ENCODE measurements around the gene ZBTB32. TPM values are rescaled to one million over a fixed set of nuclear protein-coding genes. Genes with fewer than 3 reads are reported as not detected.
"Not testable (repeated sequence)": the region's sequence is repeated elsewhere in the genome, so short reads cannot be mapped to it uniquely, and the experiment has no call there.

Gene ZBTB32
- total RNA-seq, 1 donor from 2014 or later, result 234 TPM

GRCh38 chr19:35670686-35671085 lies 33.7 kb upstream of the ZBTB32 start:
- H3K4me3 Mint-ChIP-seq (ENCODE audit: low read depth), result no peak overlapping the region
- intact Hi-C loops (cut with micrococcal nuclease), result no loop called here
- H3K4me1 Mint-ChIP-seq (ENCODE audit: low read depth), result peaks cover 13% of the 10 kb centered on the region
- H3K9me3 Mint-ChIP-seq, result no peaks in the 10 kb centered on the region
- no peaks in the 10 kb centered on the region for H3K36me3 Mint-ChIP-seq (ENCODE audit: low read depth)
- no peak for DNase-seq (ENCODE audit: low spot score)
- H3K27me3 Mint-ChIP-seq (ENCODE audit: low read depth), result peaks cover 29% of the 10 kb centered on the region
- no peak overlapping the region for H3K27ac Mint-ChIP-seq

GRCh38 chr19:35671818-35672217 lies 32.5 kb upstream of the ZBTB32 start:
- no peak for DNase-seq (ENCODE audit: low spot score)
- no peaks in the 10 kb centered on the region for H3K36me3 Mint-ChIP-seq (ENCODE audit: low read depth)
- no peaks in the 10 kb centered on the region for H3K9me3 Mint-ChIP-seq
- peaks cover 13% of the 10 kb centered on the region for H3K4me1 Mint-ChIP-seq (ENCODE audit: low read depth)
- peaks cover 33% of the 10 kb centered on the region for H3K27me3 Mint-ChIP-seq (ENCODE audit: low read depth)
- intact Hi-C loops (cut with micrococcal nuclease), result loop anchor here (2.0 kb wide), 1 partner anchor 41 kb away; no protein-coding TSS in a partner anchor
- no peak overlapping the region for H3K4me3 Mint-ChIP-seq (ENCODE audit: low read depth)
- H3K27ac Mint-ChIP-seq, result no peak overlapping the region

GRCh38 chr19:35673121-35673804 lies 31.1 kb upstream of the ZBTB32 start:
- H3K9me3 Mint-ChIP-seq, result no peaks in the 10 kb centered on the region
- peak; percentile 43 for DNase-seq (ENCODE audit: low spot score)
- intact Hi-C loops (cut with micrococcal nuclease), result loop anchor here (2.0 kb wide), 1 partner anchor 40 kb away; no protein-coding TSS in a partner anchor
- no peaks in the 10 kb centered on the region for H3K36me3 Mint-ChIP-seq (ENCODE audit: low read depth)
- H3K4me1 Mint-ChIP-seq (ENCODE audit: low read depth), result peaks cover 13% of the 10 kb centered on the region
- H3K27ac Mint-ChIP-seq, result peak overlapping the region; percentile 63
- H3K4me3 Mint-ChIP-seq (ENCODE audit: low read depth), result peak overlapping the region; percentile 83
- H3K27me3 Mint-ChIP-seq (ENCODE audit: low read depth), result peaks cover 36% of the 10 kb centered on the region

- peaks cover 11% of the 10 kb centered on the region for H3K4me1 Mint-ChIP-seq (ENCODE audit: low read depth)
- no peak overlapping the region for H3K27ac Mint-ChIP-seq
These were observed 28.7 kb upstream of the ZBTB32 start for GRCh38 chr19:35675589-35676140.

GRCh38 chr19:35689836-35690235 lies 14.5 kb upstream of the ZBTB32 start:
- H3K27me3 Mint-ChIP-seq (ENCODE audit: low read depth), result no peaks in the 10 kb centered on the region

More at GRCh38 chr19:35675589-35676140, 28.7 kb upstream of the ZBTB32 start:
- Mint-ChIP-seq H3K9me3 (no peaks in the 10 kb centered on the region), H3K4me3 (ENCODE audit: low read depth) (no peak overlapping the region), H3K36me3 (ENCODE audit: low read depth) (no peaks in the 10 kb centered on the region), H3K27me3 (ENCODE audit: low read depth) (peaks cover 23% of the 10 kb centered on the region)
- no peak for DNase-seq (ENCODE audit: low spot score)
- intact Hi-C loops (cut with micrococcal nuclease), result no loop called here

GRCh38 chr19:35691106-35691505 lies 13.3 kb upstream of the ZBTB32 start:
- intact Hi-C loops (cut with micrococcal nuclease), result loop anchor here (10.0 kb wide), 1 partner anchor 136 kb away; no protein-coding TSS in a partner anchor
- H3K4me3 Mint-ChIP-seq (ENCODE audit: low read depth); H3K27ac Mint-ChIP-seq; H3K9me3 Mint-ChIP-seq; H3K36me3 Mint-ChIP-seq (ENCODE audit: low read depth); DNase-seq (ENCODE audit: low spot score); H3K27me3 Mint-ChIP-seq (ENCODE audit: low read depth); H3K4me1 Mint-ChIP-seq (ENCODE audit: low read depth): not testable (repeated sequence)

More at GRCh38 chr19:35689836-35690235, 14.5 kb upstream of the ZBTB32 start:
- no peak for DNase-seq (ENCODE audit: low spot score)
- no peak overlapping the region for H3K4me3 Mint-ChIP-seq (ENCODE audit: low read depth)
- no peaks in the 10 kb centered on the region for H3K9me3 Mint-ChIP-seq
- H3K4me1 Mint-ChIP-seq (ENCODE audit: low read depth), result peaks cover 7% of the 10 kb centered on the region
- no peak overlapping the region for H3K27ac Mint-ChIP-seq
- intact Hi-C loops (cut with micrococcal nuclease), result loop anchor here (10.0 kb wide), 1 partner anchor 135 kb away; no protein-coding TSS in a partner anchor
- no peaks in the 10 kb centered on the region for H3K36me3 Mint-ChIP-seq (ENCODE audit: low read depth)

- no peak overlapping the region for H3K27ac Mint-ChIP-seq
- H3K4me1 Mint-ChIP-seq (ENCODE audit: low read depth), result peaks cover 11% of the 10 kb centered on the region
- H3K36me3 Mint-ChIP-seq (ENCODE audit: low read depth), result no peaks in the 10 kb centered on the region
- H3K27me3 Mint-ChIP-seq (ENCODE audit: low read depth), result no peaks in the 10 kb centered on the region
- intact Hi-C loops (cut with micrococcal nuclease), result loop anchor here (10.0 kb wide), 1 partner anchor 137 kb away; no protein-coding TSS in a partner anchor
- H3K9me3 Mint-ChIP-seq, result no peaks in the 10 kb centered on the region
- H3K4me3 Mint-ChIP-seq (ENCODE audit: low read depth), result no peak overlapping the region
- no peak for DNase-seq (ENCODE audit: low spot score)
These were observed 12.3 kb upstream of the ZBTB32 start for GRCh38 chr19:35692010-35692409.

- DNase-seq (ENCODE audit: low spot score), result no peak
- H3K27ac Mint-ChIP-seq, result no peak overlapping the region
- H3K4me3 Mint-ChIP-seq (ENCODE audit: low read depth), result no peak overlapping the region
- no peaks in the 10 kb centered on the region for H3K36me3 Mint-ChIP-seq (ENCODE audit: low read depth)
- intact Hi-C loops (cut with micrococcal nuclease), result loop anchor here (1.0 to 10.0 kb wide), 3 partner anchors 127 to 238 kb away; no protein-coding TSS in a partner anchor
- H3K27me3 Mint-ChIP-seq (ENCODE audit: low read depth), result no peaks in the 10 kb centered on the region
- H3K9me3 Mint-ChIP-seq, result no peaks in the 10 kb centered on the region
- H3K4me1 Mint-ChIP-seq (ENCODE audit: low read depth), result peaks cover 13% of the 10 kb centered on the region
These were observed 10.9 kb upstream of the ZBTB32 start for GRCh38 chr19:35693422-35693821.

- Mint-ChIP-seq H3K4me1 (ENCODE audit: low read depth) (peaks cover 13% of the 10 kb centered on the region), H3K27ac (peak overlapping the region; percentile 35), H3K9me3 (no peaks in the 10 kb centered on the region), H3K27me3 (ENCODE audit: low read depth) (no peaks in the 10 kb centered on the region), H3K4me3 (ENCODE audit: low read depth) (no peak overlapping the region), H3K36me3 (ENCODE audit: low read depth) (no peaks in the 10 kb centered on the region)
- DNase-seq (ENCODE audit: low spot score), result peak; percentile 85
- intact Hi-C loops (cut with micrococcal nuclease), result loop anchor here (1.0 to 10.0 kb wide), 5 partner anchors 23 to 237 kb away; no protein-coding TSS in a partner anchor
These were observed 10.3 kb upstream of the ZBTB32 start for GRCh38 chr19:35693835-35694599.

- intact Hi-C loops (cut with micrococcal nuclease), result loop anchor here (2.0 to 10.0 kb wide), 2 partner anchors 45 to 141 kb away; no protein-coding TSS in a partner anchor
These were observed 8.4 kb upstream of the ZBTB32 start for GRCh38 chr19:35695895-35696422.

GRCh38 chr19:35696835-35697234 lies 7.5 kb upstream of the ZBTB32 start:
- DNase-seq (ENCODE audit: low spot score), result no peak
- H3K27ac Mint-ChIP-seq, result no peak overlapping the region
- H3K9me3 Mint-ChIP-seq, result no peaks in the 10 kb centered on the region
- no peaks in the 10 kb centered on the region for H3K36me3 Mint-ChIP-seq (ENCODE audit: low read depth)
- intact Hi-C loops (cut with micrococcal nuclease), result loop anchor here (10.0 kb wide), 1 partner anchor 142 kb away; no protein-coding TSS in a partner anchor
- H3K4me1 Mint-ChIP-seq (ENCODE audit: low read depth), result peaks cover 17% of the 10 kb centered on the region
- H3K4me3 Mint-ChIP-seq (ENCODE audit: low read depth), result no peak overlapping the region
- no peaks in the 10 kb centered on the region for H3K27me3 Mint-ChIP-seq (ENCODE audit: low read depth)

More at GRCh38 chr19:35695895-35696422, 8.4 kb upstream of the ZBTB32 start:
- no peaks in the 10 kb centered on the region for H3K36me3 Mint-ChIP-seq (ENCODE audit: low read depth)
- H3K9me3 Mint-ChIP-seq, result no peaks in the 10 kb centered on the region
- peaks cover 17% of the 10 kb centered on the region for H3K4me1 Mint-ChIP-seq (ENCODE audit: low read depth)
- peak overlapping the region; percentile 12 for H3K27ac Mint-ChIP-seq
- no peak for DNase-seq (ENCODE audit: low spot score)
- no peaks in the 10 kb centered on the region for H3K27me3 Mint-ChIP-seq (ENCODE audit: low read depth)
- H3K4me3 Mint-ChIP-seq (ENCODE audit: low read depth), result no peak overlapping the region
